Measurements from ENCODE around the gene SHF. TPM values are rescaled to one million over a fixed set of nuclear protein-coding genes. Genes with fewer than 3 reads are reported as not detected.

The SHF gene
- total and polyA plus RNA-seq, 2 donors (not counting 3 experiments of a cell fraction or from before 2014, with no cell fraction given): 2.8 to 5.2 TPM

- Histone ChIP-seq H3K9ac (replicated peaks; ENCODE audit: extremely low read depth, insufficient read depth, low read length) (no peak overlapping the region), H3K4me1 (ENCODE audit: control insufficient read depth, extremely low read depth, insufficient read depth, low read length) (peaks cover 2% of the 10 kb centered on the region), H3K4me3 (replicated peaks in 1 of 3; ENCODE audit: insufficient read depth in 1 of 3, low read depth in 1 of 3, low read length in 3 of 3) (no peak overlapping the region), H2AFZ (ENCODE audit: low read depth, low read length) (no peak overlapping the region), H3K4me2 (ENCODE audit: insufficient read depth, low read length) (no peak overlapping the region), H3K36me3 (ENCODE audit: control insufficient read depth in 2 of 2, extremely low read depth in 1 of 2, insufficient read depth in 2 of 2, low read length in 2 of 2) (no peaks in the 10 kb centered on the region), H3K9me1 (replicated peaks; ENCODE audit: control insufficient read depth, extremely low read depth, insufficient read depth, low read length) (no peaks in the 10 kb centered on the region), H3K79me2 (ENCODE audit: control insufficient read depth, insufficient read depth, low read length) (no peaks in the 10 kb centered on the region), H3K27ac (ENCODE audit: insufficient read depth, low read depth, low read length) (no peak overlapping the region), H3K27me3 (ENCODE audit: control insufficient read depth in 2 of 2, insufficient read depth in 2 of 2, low read length in 2 of 2) (no peaks in the 10 kb centered on the region), H4K20me1 (replicated peaks; ENCODE audit: control insufficient read depth, extremely low read depth, insufficient read depth, low read length) (no peaks in the 10 kb centered on the region), H3K9me3 (replicated peaks; ENCODE audit: control insufficient read depth, insufficient read depth, low read length) (no peaks in the 10 kb centered on the region)
- intact Hi-C loops (cut with micrococcal nuclease) (no loop called here), dilution Hi-C loops (cut with MboI; ENCODE audit: extremely low pct_ligation_motif_present, low sequenced_read_pairs) (no loop called here)
- no peak for DNase-seq (ENCODE audit: low read depth, low spot score)
- POLR2A ChIA-PET: no interaction called here
- no TSS peak for BruUV-seq (replicated peaks)
- no peak for TF ChIP-seq FOS (IDR thresholded peaks at IDR 0.05; ENCODE audit: borderline replicate concordance, insufficient read depth, low read length)
- no peak for TF ChIP-seq JUN (IDR thresholded peaks at IDR 0.05; ENCODE audit: borderline replicate concordance, insufficient read depth, insufficient read length, low read depth)
- TF ChIP-seq MYC (IDR thresholded peaks at IDR 0.05; ENCODE audit: low read depth, low read length): no peak
- no peak for TF ChIP-seq POLR2A (IDR thresholded peaks at IDR 0.05; ENCODE audit: low read depth, low read length)
- TF ChIP-seq, protein P1, sequence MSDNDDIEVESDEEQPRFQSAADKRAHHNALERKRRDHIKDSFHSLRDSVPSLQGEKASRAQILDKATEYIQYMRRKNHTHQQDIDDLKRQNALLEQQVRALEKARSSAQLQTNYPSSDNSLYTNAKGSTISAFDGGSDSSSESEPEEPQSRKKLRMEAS (IDR thresholded peaks at IDR 0.05; ENCODE audit: insufficient read depth, insufficient read length): no peak
- no peak for TF ChIP-seq GATA2 (IDR thresholded peaks at IDR 0.05; ENCODE audit: insufficient read depth, insufficient read length, low read depth, low read length)
- no peak for TF ChIP-seq POLR2AphosphoS5 (IDR thresholded peaks at IDR 0.05; ENCODE audit: insufficient read depth, low read depth, low read length)
- no peak for TF ChIP-seq CTCF (IDR thresholded peaks at IDR 0.05; ENCODE audit: extremely low read depth in 1 of 2, insufficient read depth in 1 of 2, low read depth in 1 of 2, low read length in 2 of 2)
- TF ChIP-seq EZH2 (IDR thresholded peaks at IDR 0.05; ENCODE audit: borderline replicate concordance, low read depth, low read length, severe bottlenecking): no peak
- FAIRE-seq: no peak
- CTCF ChIA-PET: interaction anchor here (1.5 to 3.0 kb wide), 2 partner anchors 29 to 38 kb away, joined by 6 to 7 read pairs; no protein-coding TSS in a partner anchor
Observed at GRCh38 chr15:45155739-45156138, 32.0 kb downstream of the SHF start.

Measured in endothelial cell of umbilical vein (primary cell).